A204.1 (cell line): ENCODE measurements around the gene CDC34.

Source experiments
- FAIRE-seq: peaks from 2 replicates; lab custom pipeline; 2012; peaks lifted over from hg19 to GRCh38; lab: Jason Lieb, UNC

CDC34 gene

DNA sequence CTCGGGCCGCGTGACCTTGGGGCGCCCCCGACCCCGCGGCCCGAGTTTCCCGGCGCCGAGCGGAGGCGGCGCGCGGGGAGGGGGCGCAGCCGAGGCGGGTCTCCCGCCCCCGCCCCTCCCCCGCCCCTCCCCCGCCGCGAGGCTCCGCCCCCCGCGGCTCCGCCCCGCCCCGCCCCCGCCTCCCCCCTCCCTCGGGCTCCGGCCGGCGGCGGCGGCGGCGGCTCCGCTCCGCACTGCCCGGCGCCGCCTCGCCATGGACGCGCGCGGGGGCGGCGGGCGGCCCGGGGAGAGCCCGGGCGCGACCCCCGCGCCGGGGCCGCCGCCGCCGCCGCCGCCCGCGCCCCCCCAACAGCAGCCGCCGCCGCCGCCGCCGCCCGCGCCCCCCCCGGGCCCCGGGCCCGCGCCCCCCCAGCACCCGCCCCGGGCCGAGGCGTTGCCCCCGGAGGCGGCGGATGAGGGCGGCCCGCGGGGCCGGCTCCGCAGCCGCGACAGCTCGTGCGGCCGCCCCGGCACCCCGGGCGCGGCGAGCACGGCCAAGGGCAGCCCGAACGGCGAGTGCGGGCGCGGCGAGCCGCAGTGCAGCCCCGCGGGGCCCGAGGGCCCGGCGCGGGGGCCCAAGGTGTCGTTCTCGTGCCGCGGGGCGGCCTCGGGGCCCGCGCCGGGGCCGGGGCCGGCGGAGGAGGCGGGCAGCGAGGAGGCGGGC lies 58.3 kb downstream of the CDC34 start, which contains the start of gene HCN2:
HCN2 (plus strand) TSS at position 189 of the 703 bp plus-strand sequence; CDS start at position 254, 65 bp downstream.
- no peak for FAIRE-seq

DNA sequence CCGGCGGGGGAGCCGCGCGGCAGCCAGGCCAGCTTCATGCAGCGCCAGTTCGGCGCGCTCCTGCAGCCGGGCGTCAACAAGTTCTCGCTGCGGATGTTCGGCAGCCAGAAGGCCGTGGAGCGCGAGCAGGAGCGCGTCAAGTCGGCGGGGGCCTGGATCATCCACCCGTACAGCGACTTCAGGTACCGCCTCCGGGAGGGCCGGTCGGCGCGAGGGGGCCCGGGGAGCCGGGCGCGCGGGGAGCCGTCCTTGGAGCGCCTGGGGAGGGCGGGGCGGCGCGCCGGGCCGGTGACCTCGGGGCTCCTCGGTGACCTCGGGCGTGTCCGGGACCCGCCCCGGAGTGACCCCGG lies 58.8 kb downstream of the CDC34 start:
- no peak for FAIRE-seq

DNA sequence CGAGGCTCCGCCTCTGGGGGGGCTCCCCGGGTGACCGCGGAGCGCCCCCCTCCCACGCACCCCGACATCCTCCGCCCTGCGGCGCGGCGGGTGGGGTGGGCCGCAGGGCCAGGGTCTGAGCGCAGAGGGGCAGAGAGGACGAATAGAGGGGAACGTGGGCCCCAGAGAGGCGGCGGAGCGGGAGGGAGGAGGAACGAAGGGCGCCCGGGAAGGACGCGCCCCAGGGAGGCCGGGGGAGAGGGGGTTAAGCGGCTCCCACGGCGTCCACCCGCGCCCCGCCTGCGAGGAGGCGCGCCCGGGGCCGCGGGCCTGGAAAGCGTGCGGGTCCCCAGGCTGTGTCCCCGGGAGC lies 59.2 kb downstream of the CDC34 start:
- FAIRE-seq, result no peak

DNA sequence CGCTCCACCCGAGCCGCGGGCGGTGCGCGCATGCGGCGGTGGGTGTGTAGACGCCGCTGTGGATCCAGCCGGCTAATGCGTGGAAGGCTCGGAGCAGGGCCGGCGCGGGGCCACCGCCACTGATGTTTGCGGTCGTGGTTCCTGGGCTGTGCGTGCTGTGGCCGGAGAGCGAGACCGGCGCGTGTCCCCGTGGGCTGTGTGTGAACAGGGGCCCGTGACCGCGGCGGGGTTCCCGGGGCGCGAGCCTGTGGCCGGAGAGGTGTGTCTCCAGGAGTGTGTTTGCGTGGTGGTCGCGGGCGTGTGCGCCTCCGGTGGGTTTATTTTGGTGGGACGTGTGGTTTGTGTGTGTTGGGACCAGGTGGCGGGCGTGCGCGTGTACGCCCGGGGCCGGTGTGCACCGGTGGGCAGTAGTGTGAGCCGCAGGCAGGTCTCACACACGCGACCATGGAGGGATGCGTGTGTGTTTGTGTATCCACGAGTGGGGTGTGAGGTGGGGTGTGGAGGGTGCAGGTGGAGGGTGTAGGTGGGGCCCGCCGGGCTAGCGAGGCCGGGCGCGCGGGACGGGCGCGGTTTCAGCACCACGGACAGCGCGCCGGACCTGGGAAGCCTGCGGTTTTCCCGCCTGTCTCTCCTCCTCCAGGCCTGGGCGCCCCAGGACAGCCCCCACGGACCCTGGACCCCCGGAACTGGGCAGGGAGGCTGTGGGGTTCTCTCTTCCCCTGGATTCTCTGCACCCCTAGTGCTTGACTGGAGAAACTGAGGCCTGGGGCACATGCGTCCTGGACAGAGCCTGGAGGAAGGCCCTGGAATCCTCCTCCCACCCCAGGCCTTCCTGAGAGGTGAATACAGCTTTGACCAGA lies 59.8 kb downstream of the CDC34 start:
- no peak for FAIRE-seq
